Colonic mucosa (tissue), 4 donors: ENCODE measurements around the gene RAB29. TPM values are rescaled to one million over a fixed set of nuclear protein-coding genes. Genes with fewer than 3 reads are reported as not detected.

ENCODE experiments used
- DNase-seq: peaks from one replicate; pipeline ENCODE4 v3.0.0-alpha.2; 2020
- H3K27ac ChIP-seq: fragments of 200-600 bp; one replicate; pipeline ENCODE4 v1.8.0; 2021
- H3K27me3 ChIP-seq: fragments of 200-600 bp; one replicate; pipeline ENCODE4 v1.8.0; 2021
- H3K36me3 ChIP-seq: fragments of 200-600 bp; one replicate; pipeline ENCODE4 v1.8.0; 2021
- H3K4me1 ChIP-seq: fragments of 200-600 bp; one replicate; pipeline ENCODE4 v1.8.0; 2021; ENCODE audit warnings: mild to moderate bottlenecking
- H3K4me3 ChIP-seq: fragments of 200-600 bp; one replicate; pipeline ENCODE4 v1.8.0; 2021
- H3K9ac ChIP-seq, 2 donors: one replicate each; pipeline ENCODE4 v1.7.0; 2013; ENCODE audit warnings: control low read depth in 2 of 2, low read depth in 2 of 2, low read length in 2 of 2
- H3K9me3 ChIP-seq: fragments of 200-600 bp; one replicate; pipeline ENCODE4 v1.8.0; 2021
- intact Hi-C: fragments of 100-400 bp; cut with DNase I; formaldehyde crosslinking; loops from one replicate; pipeline ENCODE4 v1.14.1; 2022
- total RNA-seq, 2 donors: library from RNA; stranded (reverse); fragmentation: NEBNext Ultra II Directional in 1 of 2; extraction: Animal tissue kit (Norgen Biotek cat#: 25700) in 1 of 2; gene quantifications; one replicate each; pipeline ENCODE4 v1.2.1, GENCODE V29; 2021
- TF ChIP-seq, protein P1 (sequence below): fragments of 200-600 bp; IDR thresholded peaks from one replicate; pipeline ENCODE4 v1.8.0; 2022; ENCODE audit warnings: antibody characterized with exemption, mild to moderate bottlenecking
- donor health status: healthy.
- donor health status: DM: no; HTN: no; CAD: no.
- donor health status: DM: no; HTN: no; CAD: no.

The RAB29 gene
- total RNA-seq, 2 donors from 2014 or later = 7.5 to 10.2 TPM

DNA sequence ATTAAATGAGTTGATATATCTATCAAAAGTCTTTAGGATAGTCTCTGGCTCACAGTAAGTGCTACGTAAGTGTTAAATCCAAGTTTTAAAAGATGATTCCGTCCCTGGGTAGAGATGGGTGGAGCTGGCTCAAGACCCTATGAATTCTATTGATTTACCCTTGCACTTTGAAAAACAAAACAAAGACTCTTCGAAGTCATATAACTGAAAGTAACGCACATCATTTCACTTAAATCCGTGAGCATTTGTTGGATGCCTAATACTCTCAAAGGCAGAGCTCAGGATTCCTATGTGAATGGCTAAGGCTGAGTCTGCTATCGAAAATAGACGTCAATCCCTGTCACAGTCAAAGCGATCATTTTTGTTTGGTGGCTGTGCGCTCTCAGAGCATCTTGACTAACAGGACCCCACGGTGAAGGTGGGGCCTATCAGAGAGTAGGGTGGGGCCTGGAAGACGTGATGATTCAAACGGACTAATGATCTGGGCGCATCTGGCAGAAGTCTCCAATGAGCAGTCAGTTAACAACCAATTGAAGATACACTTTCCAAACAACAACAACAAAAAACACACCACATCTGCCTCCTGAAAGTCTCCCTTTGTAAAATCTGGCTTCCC is 24.1 kb downstream of the RAB29 start:
- no peak for DNase-seq
- intact Hi-C loops = no loop called here
- Histone ChIP-seq H3K9me3 (no peaks in the 10 kb centered on the region), H3K4me3 (no peak overlapping the region), H3K27me3 (no peaks in the 10 kb centered on the region), H3K4me1 (peaks cover 7% of the 10 kb centered on the region), H3K9ac (no peak overlapping the region), H3K36me3 (no peaks in the 10 kb centered on the region), H3K27ac (no peak overlapping the region)
- TF ChIP-seq, protein P1, sequence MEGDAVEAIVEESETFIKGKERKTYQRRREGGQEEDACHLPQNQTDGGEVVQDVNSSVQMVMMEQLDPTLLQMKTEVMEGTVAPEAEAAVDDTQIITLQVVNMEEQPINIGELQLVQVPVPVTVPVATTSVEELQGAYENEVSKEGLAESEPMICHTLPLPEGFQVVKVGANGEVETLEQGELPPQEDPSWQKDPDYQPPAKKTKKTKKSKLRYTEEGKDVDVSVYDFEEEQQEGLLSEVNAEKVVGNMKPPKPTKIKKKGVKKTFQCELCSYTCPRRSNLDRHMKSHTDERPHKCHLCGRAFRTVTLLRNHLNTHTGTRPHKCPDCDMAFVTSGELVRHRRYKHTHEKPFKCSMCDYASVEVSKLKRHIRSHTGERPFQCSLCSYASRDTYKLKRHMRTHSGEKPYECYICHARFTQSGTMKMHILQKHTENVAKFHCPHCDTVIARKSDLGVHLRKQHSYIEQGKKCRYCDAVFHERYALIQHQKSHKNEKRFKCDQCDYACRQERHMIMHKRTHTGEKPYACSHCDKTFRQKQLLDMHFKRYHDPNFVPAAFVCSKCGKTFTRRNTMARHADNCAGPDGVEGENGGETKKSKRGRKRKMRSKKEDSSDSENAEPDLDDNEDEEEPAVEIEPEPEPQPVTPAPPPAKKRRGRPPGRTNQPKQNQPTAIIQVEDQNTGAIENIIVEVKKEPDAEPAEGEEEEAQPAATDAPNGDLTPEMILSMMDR = no peak

DNA sequence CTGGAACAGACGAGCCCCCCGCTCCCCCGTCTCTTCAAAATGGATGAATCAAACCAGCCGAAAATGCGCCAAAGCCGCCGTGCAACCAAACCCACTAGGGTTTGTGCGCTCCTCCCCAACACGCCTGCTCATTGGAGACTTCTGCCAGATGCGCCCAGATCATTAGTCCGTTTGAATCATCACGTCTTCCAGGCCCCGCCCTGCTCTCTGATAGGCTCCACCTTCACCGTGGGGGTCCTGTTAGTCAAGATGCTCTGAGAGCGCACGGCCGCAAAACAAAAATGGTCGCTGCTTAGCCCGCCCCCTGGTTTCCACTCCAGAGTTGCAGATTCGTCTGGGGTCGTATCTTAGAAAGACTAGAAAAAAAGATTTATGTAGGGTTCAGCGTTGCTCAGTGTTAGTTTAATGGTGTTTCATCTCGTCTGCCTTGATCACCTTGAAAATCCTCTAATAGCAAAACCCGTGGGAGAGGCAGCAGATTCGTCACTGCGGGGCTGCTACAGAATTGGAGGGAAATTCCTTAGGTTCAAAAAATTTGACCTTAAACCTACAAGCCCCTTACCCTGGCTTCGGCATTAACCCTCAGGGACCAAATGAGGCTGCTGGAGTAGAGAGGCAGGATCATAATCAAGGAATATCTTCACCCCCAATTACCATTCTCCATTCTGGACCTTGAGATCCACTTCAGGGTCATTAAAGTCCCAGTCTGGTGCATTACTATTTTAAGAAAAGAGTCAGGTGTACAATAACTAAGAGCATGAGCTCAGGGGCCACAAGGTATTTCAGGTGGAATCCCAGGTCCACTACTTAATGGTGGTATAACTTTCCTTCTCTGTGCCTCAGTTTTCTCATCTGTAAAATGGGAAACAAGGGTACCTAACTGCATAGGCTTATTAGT is 24.9 kb downstream of the RAB29 start, which contains the start of gene NUCKS1:
Gene NUCKS1, minus strand, starts transcription at position 45 of the 898 bp plus-strand sequence. CDS start 209 bp downstream, outside the sequence.
- Histone ChIP-seq H3K27ac (peak within 1 kb of the TSS; percentile 89), H3K4me3 (peak within 1 kb of the TSS; percentile 64), H3K9ac (peak within 1 kb of the TSS; percentile 82 to 85), H3K4me1 (peaks cover 7% of the 10 kb centered on the region), H3K36me3 (no peaks in the 10 kb centered on the region), H3K27me3 (no peaks in the 10 kb centered on the region), H3K9me3 (no peaks in the 10 kb centered on the region)
- intact Hi-C loops = no loop called here
- peak; percentile 98 for DNase-seq
- TF ChIP-seq, protein P1 = no peak

DNA sequence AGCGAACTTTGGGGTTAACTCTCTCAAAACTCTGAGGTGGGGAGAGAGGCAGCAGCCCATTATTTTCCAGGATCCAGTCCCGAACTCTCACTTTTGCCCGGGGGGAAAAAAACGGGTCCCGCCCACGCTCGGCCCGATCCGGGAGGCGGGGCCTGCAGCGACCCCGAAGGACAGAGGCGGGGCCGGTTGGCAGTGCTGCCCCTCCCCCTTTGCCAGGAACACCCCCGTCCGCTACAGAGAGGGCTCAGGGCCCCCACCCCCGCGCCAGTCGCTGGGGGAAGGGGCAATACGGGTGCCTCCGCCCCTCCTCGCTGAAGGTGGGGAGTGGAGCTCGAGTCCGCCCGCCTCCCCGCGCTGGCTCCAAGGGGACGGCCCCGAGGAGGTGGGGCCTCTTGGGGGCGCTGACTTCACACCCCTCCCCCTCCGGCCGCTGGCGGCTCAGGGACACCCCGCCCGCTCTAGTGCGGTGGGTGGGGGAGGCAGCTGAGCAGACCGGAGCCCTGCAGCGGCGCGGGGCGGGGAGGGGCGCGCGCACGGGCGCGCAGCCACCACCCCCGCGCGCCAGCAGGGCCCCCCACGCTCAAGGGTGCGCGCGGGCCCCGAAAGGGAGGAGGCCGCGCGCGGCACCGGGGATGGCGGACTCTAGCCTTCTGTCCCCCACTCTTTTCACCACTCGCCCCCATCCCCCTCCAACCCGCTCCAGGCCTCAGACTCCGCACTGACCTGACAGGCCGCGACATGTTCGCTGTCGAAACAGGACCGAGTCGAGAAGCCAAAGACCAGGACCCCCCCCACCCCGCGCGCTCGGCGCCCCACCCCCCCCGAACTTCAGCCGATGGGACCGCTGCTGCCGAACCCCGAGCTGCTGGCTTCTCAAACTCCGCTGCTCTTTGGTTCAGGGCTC is 25.8 kb downstream of the RAB29 start:
- Histone ChIP-seq H3K4me1 (peaks cover 7% of the 10 kb centered on the region), H3K27me3 (no peaks in the 10 kb centered on the region), H3K27ac (peak overlapping the region; percentile 89), H3K9me3 (no peaks in the 10 kb centered on the region), H3K9ac (peak overlapping the region; percentile 82 to 85), H3K36me3 (no peaks in the 10 kb centered on the region), H3K4me3 (peak overlapping the region; percentile 64)
- TF ChIP-seq, protein P1 = no peak
- DNase-seq = peak; percentile 96
- intact Hi-C loops = no loop called here

DNA sequence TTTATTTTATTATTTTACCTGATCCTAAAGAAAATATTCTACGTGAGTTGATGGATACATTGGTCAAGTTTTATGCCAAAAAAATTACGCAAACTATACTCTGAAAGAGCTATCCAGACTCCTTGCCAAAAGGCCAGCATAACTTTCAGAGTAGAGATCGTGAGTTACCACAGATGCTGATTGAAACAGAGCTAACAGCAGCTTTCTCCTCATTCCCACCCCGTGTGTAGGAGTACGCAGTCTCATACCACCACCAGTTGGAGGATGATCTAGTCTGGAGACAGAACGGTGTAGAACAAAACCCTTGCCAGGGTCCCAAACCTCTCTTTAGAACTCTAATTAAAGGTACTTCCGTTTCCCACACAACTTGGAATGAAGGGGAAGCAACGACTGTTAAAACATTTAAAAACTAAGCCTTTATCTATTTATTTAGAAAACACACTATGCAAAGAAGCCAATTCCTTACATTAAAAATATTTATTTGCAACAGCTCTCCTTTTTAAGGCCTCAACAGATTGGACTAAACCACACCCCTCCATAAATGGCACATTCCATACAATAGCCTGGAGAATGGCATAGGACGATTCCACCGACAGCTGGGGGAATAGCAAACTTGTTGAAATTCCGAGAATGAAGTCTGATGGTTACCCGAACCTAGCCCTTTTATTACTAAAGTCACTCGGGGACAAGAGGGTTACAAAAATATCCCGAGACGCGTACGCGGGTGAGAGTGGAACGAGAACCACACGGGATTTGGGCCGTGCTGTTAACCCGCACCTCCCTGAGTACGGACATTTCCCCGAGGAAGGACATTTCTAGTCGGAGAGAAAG is 26.7 kb downstream of the RAB29 start:
- peak overlapping the region; percentile 74 to 85 for H3K9ac ChIP-seq
- no peaks in the 10 kb centered on the region for H3K27me3 ChIP-seq
- TF ChIP-seq, protein P1 = no peak
- no peaks in the 10 kb centered on the region for H3K36me3 ChIP-seq
- H3K4me1 ChIP-seq = peaks cover 10% of the 10 kb centered on the region
- intact Hi-C loops = no loop called here
- peak overlapping the region; percentile 64 for H3K4me3 ChIP-seq
- DNase-seq = peak; percentile 30
- H3K27ac ChIP-seq = peak overlapping the region; percentile 89
- H3K9me3 ChIP-seq = no peaks in the 10 kb centered on the region
